HEK293T (cell line): ENCODE measurements around the gene KLK10.

Experiments used
- CTCF ChIA-PET: fragments of 350-600 bp; formaldehyde crosslinking; extraction: SDS; loops from one replicate; lab custom pipeline; 2021; ENCODE audit warnings: antibody characterized with exemption, inconsistent platforms; lab: Yijun Ruan, JAX
- POLR2A ChIA-PET: fragments of 350-600 bp; formaldehyde crosslinking; extraction: SDS; loops from one replicate; lab custom pipeline; 2020; ENCODE audit warnings: antibody characterized with exemption, inconsistent platforms; lab: Yijun Ruan, JAX
- DNase-seq: peaks from one replicate; pipeline ENCODE4 v3.0.0; 2012; ENCODE audit warnings: mixed read lengths; ENCODE audit errors: extremely low spot score
- ARNT ChIP-seq: fragments of 450-650 bp; IDR thresholded peaks from 2 replicates; pipeline ENCODE4 v1.6.1; 2017; ENCODE audit warnings: mild to moderate bottlenecking
- BHLHE40 ChIP-seq: fragments of 450-650 bp; IDR thresholded peaks from 2 replicates; pipeline ENCODE4 v1.6.1; 2016; ENCODE audit warnings: mild to moderate bottlenecking, moderate library complexity, borderline replicate concordance
- CTBP1 ChIP-seq: fragments of 450-650 bp; IDR thresholded peaks from 2 replicates; pipeline ENCODE4 v1.6.1; 2016; ENCODE audit warnings: borderline replicate concordance
- ELF4 ChIP-seq: fragments of 450-650 bp; IDR thresholded peaks from 2 replicates; pipeline ENCODE4 v1.6.1; 2017; ENCODE audit warnings: antibody characterized with exemption
- FOXA1 ChIP-seq: fragments of 450-650 bp; IDR thresholded peaks from 2 replicates; pipeline ENCODE4 v1.6.1; 2016; ENCODE audit warnings: mild to moderate bottlenecking
- FOXK2 ChIP-seq: fragments of 450-650 bp; IDR thresholded peaks from 2 replicates; pipeline ENCODE4 v1.6.1; 2016; ENCODE audit warnings: mild to moderate bottlenecking
- FOXM1 ChIP-seq: fragments of 450-650 bp; IDR thresholded peaks from 2 replicates; pipeline ENCODE4 v1.6.1; 2017; ENCODE audit warnings: mild to moderate bottlenecking, borderline replicate concordance
- HDGF ChIP-seq: fragments of 450-650 bp; IDR thresholded peaks from 2 replicates; pipeline ENCODE4 v1.6.1; 2017; ENCODE audit warnings: antibody characterized with exemption, borderline replicate concordance
- L3MBTL2 ChIP-seq: fragments of 450-650 bp; conservative IDR thresholded peaks from 2 replicates; pipeline ENCODE4 v1.6.1; 2016; ENCODE audit warnings: mild to moderate bottlenecking
- LEF1 ChIP-seq: fragments of 450-650 bp; IDR thresholded peaks from 2 replicates; pipeline ENCODE4 v1.6.1; 2017; ENCODE audit warnings: mild to moderate bottlenecking, borderline replicate concordance
- NFRKB ChIP-seq: fragments of 450-650 bp; IDR thresholded peaks from 2 replicates; pipeline ENCODE4 v1.6.1; 2016; ENCODE audit warnings: mild to moderate bottlenecking, moderate library complexity
- PKNOX1 ChIP-seq: fragments of 450-650 bp; IDR thresholded peaks from 2 replicates; pipeline ENCODE4 v1.6.1; 2016
- SP1 ChIP-seq: fragments of 450-650 bp; IDR thresholded peaks from 2 replicates; pipeline ENCODE4 v1.6.1; 2017
- SUZ12 ChIP-seq: fragments of 450-650 bp; IDR thresholded peaks from 2 replicates; pipeline ENCODE4 v1.6.1; 2016; ENCODE audit warnings: mild to moderate bottlenecking
- TARDBP ChIP-seq: fragments of 450-650 bp; IDR thresholded peaks from 2 replicates; pipeline ENCODE4 v1.6.1; 2016
- ZNF384 ChIP-seq: fragments of 450-650 bp; IDR thresholded peaks from 2 replicates; pipeline ENCODE4 v1.6.1; 2016

The KLK10 gene

GRCh38 chr19:51014242-51014641, 5.3 kb downstream of the KLK10 start:
- TF ChIP-seq LEF1 (no peak), TARDBP (no peak), CTBP1 (no peak)
- no peak for DNase-seq
- CTCF ChIA-PET: no interaction called here
- POLR2A ChIA-PET: no interaction called here

GRCh38 chr19:51012661-51013190, 6.8 kb downstream of the KLK10 start:
- TF ChIP-seq FOXA1 (no peak), BHLHE40 (no peak), CTBP1 (no peak), NFRKB (no peak), ARNT (no peak), HDGF (no peak), SUZ12 (no peak), FOXK2 (no peak), PKNOX1 (no peak), TARDBP (no peak), SP1 (no peak), LEF1 (no peak), ELF4 (no peak), FOXM1 (no peak), L3MBTL2 (no peak), ZNF384 (no peak)
- ChIA-PET POLR2A (no interaction called here), CTCF (no interaction called here)
- DNase-seq: no peak

GRCh38 chr19:51010066-51010795, 9.3 kb downstream of the KLK10 start:
- DNase-seq: no peak
- POLR2A ChIA-PET: no interaction called here
- CTCF ChIA-PET: no interaction called here
- TF ChIP-seq FOXK2 (no peak), NFRKB (no peak), TARDBP (no peak), LEF1 (no peak), HDGF (no peak), ARNT (no peak), SP1 (no peak), FOXA1 (no peak), BHLHE40 (no peak), SUZ12 (no peak), FOXM1 (no peak), PKNOX1 (no peak), L3MBTL2 (no peak), ZNF384 (no peak), ELF4 (no peak), CTBP1 (no peak)

- TF ChIP-seq NFRKB (no peak), LEF1 (no peak), CTBP1 (no peak), ELF4 (no peak), FOXK2 (no peak), SUZ12 (no peak), FOXM1 (no peak), TARDBP (no peak), BHLHE40 (no peak), L3MBTL2 (no peak), PKNOX1 (no peak), FOXA1 (no peak)
- ChIA-PET POLR2A (no interaction called here), CTCF (interaction anchor here (0.6 kb wide), 1 partner anchor 8 kb away, joined by 3 read pairs; the partner anchor contains the start of gene KLK8)
- DNase-seq: no peak
Measured at GRCh38 chr19:51009061-51009891, 10.2 kb downstream of the KLK10 start.

GRCh38 chr19:51007488-51007887, 12.0 kb downstream of the KLK10 start:
- TF ChIP-seq BHLHE40 (no peak), ZNF384 (no peak), LEF1 (no peak), ELF4 (no peak), SP1 (no peak), FOXM1 (no peak), FOXK2 (no peak), SUZ12 (no peak), CTBP1 (no peak), L3MBTL2 (no peak)
- no peak for DNase-seq
- ChIA-PET CTCF (no interaction called here), POLR2A (no interaction called here)

- POLR2A ChIA-PET: no interaction called here
- CTCF ChIA-PET: interaction anchor here (1.3 kb wide), 1 partner anchor 10 kb away, joined by 3 read pairs; no protein-coding TSS in a partner anchor
- no peak for TF ChIP-seq NFRKB
- no peak for TF ChIP-seq BHLHE40
- no peak for TF ChIP-seq LEF1
- no peak for TF ChIP-seq SUZ12
- no peak for TF ChIP-seq CTBP1
- no peak for TF ChIP-seq FOXK2
- TF ChIP-seq ELF4: no peak
- no peak for TF ChIP-seq FOXA1
- TF ChIP-seq PKNOX1: no peak
- no peak for TF ChIP-seq L3MBTL2
- no peak for TF ChIP-seq SP1
- TF ChIP-seq ZNF384: no peak
- TF ChIP-seq ARNT: no peak
- TF ChIP-seq HDGF: no peak
- no peak for TF ChIP-seq FOXM1
- no peak for TF ChIP-seq TARDBP
- DNase-seq: no peak
Measured at GRCh38 chr19:51006406-51006805, 13.1 kb downstream of the KLK10 start.
